ENCODE measurements around the gene HOXA5. TPM values are rescaled to one million over a fixed set of nuclear protein-coding genes. Genes with fewer than 3 reads are reported as not detected.

Gene HOXA5
- polyA plus RNA-seq, 4 donors: 76.3 to 92.8 (median 81.6) TPM

DNA sequence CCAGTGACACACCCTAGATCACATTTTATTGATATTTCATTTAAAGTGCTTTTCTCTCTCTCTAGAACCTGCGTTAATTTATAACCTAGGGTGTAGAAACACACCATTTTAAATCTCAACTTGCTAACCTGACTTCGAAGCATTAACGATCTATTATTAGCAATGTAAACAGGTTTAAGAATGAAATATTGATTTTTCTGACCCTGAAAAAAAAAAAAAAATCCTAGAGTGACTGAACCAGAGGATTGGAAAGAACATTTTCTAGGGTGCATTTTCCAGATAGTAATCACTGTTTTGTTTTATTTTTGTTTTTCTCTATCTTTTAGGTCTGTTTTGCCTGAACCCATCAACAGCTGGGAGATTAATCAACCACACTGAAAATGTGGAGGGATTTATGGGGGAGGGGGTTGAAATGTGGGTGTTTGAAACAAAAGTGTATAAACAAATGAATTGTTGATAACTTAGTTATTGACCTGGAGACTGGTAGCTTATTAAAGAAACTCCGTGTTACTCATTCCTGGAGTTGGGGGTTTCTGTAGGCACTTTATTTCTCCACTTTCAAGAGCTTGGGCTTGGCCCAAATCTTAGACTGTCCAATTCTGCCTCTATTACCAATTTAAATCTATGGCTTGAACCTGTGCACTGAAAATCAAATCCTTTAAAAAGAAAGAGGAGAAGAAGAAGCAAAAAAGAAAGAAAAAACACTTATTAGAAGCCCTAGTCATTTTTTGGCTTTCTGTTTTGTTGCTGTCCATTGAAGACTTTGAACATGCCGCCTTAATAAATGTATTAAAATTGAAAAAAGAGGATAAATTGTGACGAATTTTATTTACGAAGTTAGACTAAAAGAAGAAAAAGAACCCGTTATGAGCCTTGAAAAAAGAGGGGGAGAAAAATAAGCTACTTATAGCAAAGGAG, 43.8 kb downstream of the HOXA5 start:
- peak in 1 of 4 donors; percentile 19 for DNase-seq (ENCODE audit: low read depth in 4 of 4, low spot score in 3 of 4)

DNA sequence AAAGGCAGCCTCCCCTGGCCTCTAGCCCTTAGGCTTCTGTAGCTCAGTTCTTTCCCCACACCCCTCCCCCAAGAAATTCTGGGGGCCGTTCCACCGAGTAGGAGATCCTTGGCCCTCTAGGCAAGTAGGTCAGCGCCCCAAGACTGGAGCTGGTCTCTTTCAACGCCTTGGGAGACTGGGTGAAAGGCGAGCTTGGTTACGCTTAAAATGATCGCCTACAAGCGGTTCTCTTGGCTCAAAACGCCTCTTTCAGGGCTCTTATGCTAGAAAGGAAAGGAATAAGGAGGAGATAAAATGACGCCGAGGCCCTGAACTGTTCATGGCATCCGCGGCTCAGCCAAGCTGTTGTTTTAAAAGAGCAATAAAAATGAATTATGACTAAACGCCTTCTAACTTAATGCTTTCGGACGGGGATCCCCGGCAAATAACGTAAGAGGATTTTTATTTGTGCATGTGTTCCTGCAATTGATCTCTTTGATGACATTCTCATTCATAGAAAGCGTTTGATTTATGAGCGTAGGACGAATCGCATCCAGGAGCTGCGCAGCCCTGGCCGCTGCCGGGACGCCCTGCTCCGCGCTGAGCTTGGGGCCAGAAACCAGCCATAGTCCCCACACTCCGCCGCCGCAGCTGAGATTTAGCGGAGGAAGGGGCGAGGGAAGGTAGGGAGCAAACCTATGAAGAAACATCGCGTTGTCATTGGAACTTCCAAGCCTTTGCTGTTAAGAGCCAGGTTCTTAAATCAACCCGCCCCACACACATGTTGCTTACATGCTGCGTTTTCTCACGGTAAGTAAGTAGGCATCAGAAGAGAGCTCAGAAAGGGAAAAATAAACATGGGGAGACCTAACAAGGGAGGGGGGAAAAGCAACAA, 44.7 kb downstream of the HOXA5 start:
- peak; percentile 71 to 82 (median 80) for DNase-seq (ENCODE audit: low read depth in 4 of 4, low spot score in 3 of 4)

DNA sequence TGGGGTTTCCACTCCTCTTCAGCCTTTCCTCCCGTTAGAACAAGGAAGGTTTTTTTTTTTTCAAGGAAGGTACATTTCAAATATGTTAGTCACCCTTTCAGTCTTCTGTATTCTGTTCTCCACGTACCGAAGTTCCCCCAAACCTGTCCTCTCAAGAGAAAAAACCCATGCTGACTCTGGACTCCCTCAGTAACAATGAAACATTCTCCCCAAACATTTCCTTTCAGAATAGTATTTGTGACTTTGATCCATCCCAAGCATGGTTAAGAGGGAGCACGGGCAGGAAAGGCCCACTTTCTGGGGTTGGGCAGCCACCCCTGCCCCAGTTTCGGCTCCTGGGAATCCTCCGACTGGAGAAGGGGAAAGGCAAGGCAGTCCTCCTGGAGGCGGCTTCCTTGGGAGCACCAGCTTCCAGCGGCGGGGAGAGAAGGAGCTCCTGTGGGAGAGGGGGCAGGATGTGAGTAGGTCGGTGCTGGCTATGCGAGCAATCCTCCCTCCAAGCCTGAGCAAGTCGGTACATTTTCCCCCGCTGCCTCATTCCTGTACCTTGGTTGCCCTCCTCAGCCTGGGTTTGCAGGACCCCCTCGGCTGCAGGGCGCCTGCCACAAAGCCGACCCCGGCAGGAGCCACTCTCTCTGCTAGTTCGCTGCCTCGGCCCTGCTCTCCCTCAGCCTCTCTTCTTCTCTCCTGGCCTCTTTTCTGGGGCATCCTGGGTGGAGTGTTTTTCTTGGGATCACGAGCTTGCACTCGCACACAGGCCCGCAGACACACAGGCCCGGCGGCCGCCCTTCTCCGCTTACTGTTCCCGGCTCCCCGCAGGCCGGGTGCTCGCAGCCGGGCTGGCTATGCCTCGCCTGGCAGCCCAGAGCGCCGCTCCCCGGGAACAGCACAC, 45.5 kb downstream of the HOXA5 start:
- DNase-seq (ENCODE audit: low read depth in 4 of 4, low spot score in 3 of 4): peak in 1 of 4 donors; percentile 51

DNA sequence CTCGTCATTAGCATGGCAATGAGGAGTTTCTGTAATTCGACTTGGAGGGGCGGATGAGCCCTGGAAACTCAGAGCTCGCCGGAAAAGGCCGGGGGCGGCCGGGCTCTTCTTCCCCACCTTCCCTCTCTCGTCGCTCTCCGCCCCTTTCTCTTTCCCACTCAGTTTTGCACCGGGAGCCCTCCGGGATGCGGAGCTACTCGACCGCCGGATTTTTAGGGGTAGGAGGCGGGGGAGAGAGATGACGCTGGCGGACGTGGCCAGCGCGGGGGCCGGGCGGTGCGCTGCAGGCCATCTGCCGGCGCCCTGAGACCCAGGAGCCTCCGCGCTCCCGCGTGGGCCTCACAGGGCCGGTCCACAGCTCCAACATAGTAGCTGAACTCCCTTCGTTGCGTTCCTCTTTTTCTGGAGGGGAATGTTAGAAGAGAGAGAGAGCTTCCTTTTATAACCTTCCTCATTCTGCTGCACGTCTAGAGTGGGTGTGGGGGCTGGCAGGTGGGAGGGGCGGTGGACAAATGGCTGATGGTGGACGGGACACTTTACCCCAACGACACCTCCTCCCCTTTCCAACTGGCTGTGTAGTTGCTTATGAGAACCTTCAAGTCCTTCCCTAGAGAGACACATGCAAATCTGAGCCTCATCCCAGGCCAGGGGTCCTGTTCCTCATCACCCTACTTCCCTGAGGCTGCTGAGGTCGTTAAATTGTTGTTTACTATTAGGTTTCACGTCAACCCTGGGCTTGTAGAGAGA, 46.5 kb downstream of the HOXA5 start:
- DNase-seq (ENCODE audit: low read depth in 4 of 4, low spot score in 3 of 4): peak in 1 of 4 donors; percentile 32

DNA sequence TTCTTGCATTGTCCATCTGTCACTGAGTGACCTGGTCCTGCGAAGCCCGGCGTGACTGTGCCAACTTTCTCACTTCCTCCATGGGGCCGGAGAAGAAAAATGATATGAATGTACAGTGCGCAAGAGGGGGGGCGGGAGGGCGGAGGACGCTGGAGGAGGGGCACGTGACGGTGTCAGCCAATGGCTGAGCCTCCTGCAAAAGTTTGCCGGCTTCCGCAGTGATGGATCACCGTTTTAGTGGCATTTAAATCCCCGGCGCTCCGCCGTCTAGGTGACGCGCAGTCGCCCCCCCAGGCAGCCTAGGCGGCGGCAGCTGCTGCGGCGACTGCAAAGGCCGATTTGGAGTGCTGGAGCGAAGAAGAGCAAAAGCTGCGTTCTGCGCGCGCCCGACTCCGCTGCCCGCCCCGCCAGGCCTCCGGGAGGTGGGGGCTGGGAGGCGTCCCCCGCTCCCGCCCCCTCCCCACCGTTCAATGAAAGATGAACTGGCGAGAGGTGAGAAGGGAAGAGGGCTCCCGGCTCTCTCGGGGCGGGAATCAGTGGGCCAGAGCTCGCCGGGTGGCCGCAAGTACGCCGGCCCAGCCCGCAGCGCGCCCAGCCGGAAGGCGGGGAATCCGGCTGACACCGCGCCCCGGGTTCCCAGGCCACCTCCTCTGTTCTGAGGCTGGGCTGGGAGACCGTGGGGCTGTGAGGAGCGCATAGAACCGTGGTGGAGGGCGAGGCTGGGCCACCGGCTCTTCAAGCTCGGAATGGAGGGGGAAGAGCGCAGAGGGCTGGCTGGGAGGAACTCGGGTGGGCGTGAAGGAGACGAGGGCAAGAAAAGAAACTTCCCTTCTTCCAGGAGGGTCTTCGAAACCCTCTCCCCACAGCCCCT, 47.3 kb downstream of the HOXA5 start, which contains the start of gene HOXA1:
TSS of gene HOXA1 (minus strand) at position 104 of the 871 bp plus-strand sequence. CDS start at position 16, 88 bp downstream.
- peak in 2 of 4 donors; percentile 80 to 86 for DNase-seq (ENCODE audit: low read depth in 4 of 4, low spot score in 3 of 4)

DNA sequence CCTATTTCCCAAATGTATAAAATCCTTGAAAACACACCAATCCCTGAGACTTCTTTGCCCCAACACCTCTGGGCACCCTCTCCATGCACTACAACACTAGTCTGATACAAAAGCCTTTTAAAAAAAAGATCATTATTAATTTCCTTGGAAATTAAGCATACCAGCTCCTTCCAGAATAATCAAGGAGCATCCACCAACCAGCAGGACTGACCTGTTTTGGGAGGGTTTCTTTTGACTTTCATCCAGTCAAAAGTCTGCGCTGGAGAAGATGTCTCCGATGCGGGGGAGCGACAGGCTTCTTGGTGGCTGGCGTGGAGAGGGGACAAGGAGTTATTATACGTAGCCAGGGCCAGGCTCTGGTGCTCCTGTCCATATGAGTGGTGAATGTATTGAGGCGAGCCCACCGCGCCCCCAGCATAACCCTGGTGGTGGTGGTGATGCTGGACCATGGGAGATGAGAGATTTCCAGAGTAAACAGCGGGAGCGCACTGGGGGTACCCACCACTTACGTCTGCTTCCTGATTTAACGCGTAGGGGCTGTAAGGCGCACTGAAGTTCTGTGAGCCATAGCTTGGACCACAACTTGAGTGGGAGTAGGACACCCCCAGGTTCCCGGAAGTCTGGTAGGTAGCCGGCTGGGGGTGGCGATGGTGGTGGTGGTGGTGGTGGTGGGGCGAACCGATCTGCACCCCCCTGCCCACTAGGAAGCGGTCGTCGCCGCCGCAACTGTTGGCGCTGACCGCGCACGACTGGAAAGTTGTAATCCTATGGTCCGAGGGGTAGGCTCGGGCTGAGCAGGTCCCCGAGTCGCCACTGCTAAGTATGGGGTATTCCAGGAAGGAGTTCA, 48.2 kb downstream of the HOXA5 start:
- DNase-seq (ENCODE audit: low read depth in 4 of 4, low spot score in 3 of 4): peak in 1 of 4 donors; percentile 29

DNA sequence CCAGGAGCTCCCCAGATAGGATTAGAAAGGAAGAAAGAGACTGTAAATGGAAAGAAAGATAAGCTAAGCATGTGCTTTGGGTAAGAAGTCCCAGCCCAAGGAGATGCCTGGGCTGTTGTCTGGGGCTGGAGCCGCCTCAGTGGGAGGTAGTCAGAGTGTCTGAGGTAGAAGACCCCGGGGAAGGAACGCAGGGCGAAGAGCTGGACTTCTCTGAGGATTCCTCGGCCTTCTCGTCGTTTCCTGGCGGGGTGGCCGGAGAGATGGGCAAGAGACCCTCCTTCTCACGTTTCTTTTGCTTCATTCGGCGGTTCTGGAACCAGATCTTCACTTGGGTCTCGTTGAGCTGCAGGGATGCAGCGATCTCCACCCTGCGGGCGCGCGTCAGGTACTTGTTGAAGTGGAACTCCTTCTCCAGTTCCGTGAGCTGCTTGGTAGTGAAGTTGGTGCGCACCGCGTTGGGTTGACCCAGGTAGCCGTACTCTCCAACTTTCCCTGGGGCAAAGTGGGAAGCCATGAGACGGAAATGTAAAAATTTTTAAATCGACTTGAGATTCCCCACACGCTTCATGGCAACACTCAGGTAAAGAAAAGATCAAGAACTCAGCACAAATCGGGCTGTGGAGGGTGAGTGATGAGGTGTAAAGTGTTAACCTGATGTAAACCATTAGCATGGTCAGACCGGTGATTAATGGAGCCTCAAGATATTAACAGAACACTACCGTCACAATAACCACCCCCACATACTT, 49.0 kb downstream of the HOXA5 start:
- no peak for DNase-seq (ENCODE audit: low read depth in 4 of 4, low spot score in 3 of 4)

DNA sequence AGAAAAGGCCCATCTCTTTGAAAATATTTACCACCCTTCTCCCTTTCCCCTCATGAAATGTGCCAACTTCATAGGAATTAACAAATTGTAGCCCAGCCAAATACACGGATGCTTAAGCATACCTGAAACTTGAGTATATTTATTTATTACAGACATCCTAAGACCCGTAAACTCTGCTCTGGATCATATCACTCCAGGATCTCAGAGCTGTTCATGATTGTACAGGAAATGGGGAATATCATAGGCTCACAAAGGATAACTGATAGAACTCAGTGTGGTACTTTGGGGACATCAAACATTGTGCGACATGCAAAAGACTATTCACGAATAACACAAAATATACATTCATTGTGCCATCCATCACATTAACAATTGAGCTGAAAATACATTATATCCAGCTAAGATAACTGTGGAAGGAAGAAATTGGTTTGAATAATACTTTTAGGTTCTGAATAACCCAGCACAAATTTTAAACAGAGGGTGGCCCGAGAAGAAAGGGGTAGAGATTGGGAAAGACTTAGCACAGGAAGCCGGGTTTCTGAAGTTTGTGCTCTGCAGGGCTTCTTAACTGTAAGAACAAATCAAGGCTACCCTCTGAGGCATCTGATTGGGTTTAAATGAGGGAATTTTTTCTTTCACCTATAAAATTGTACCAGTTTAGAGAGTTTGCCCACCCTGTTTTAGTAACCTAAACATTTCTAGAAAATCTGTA, 50.1 kb downstream of the HOXA5 start:
- no peak for DNase-seq (ENCODE audit: low read depth in 4 of 4, low spot score in 3 of 4)

DNA sequence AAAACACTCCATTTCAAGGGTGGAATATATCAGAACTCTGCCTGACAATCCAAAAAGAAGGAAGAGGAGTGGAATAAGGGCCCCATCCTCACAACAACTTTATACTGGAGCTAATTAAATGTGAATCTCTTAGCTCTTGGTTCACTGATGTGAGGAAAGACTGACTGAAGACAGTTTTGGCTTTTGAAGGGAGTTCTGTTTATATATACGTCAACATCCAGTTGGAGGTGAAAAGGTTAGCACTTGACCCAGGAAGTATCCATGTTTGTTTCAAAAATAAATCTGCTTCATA, 50.7 kb downstream of the HOXA5 start:
- no peak for DNase-seq (ENCODE audit: low read depth in 4 of 4, low spot score in 3 of 4)

DNA sequence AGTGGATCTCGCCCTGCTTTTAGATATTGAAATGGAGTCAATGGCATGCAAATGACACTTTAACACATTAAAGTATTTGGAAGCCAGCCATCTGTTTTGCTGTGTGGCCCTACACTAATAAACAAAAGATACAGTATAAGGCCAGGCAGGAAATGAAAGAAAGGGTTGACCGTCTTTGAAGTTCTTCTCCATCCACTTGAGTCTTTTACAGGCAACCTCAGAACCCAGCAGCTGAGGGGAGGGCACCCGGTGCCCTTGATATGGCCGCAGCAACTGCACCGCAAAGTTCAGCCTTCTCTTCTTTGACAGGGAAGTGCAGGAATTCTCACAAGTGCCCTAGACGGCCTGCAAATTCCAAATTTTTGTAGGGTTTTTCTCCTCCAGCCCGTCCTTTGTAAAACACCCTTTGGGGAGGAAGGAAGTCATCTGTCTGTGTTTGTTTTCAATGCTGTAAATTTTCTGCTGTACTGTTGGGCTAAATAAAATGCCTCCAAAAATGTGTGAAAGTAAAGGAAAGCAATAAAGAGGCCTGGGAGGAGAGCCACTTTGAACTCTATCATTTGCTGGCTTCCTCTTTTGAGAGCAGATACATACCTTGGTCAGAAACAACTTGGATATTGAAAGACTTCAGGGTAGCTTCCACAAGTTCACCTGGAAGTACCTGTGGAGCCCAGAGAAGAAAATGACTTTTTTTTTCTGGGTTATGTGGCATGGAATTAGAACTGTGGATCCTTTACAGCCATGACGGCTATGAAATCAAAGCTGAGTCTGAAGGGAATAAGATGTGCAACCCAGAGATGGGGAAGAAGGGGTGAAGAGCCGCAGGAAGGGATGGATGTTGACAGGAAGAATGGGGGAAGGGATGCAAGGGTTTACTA, 51.3 kb downstream of the HOXA5 start:
- DNase-seq (ENCODE audit: low read depth in 4 of 4, low spot score in 3 of 4): peak in 1 of 4 donors; percentile 53

DNA sequence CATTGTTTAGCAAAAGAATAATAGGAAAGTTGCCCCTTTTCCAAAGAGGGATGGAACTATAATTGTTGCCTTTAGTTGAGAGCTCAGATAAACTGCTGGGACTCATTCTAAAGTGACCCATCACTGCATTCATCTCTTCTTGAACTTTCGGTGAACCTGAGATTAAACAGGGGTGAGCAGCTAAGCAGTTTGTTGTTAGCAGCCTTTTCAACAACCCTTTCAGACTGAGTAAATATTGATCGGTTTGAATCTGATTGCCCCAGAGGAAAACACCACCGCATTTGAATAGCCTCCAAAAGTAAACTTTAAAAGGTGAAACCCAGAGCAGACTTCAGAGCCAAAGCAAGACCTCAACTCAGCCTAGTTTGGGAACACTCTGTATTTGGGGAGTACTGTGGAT, 52.4 kb downstream of the HOXA5 start:
- no peak for DNase-seq (ENCODE audit: low read depth in 4 of 4, low spot score in 3 of 4)

Data from left renal pelvis (tissue), 4 donors.